ENCODE data around the gene WNK2.
"Not testable (repeated sequence)": the region's sequence is repeated elsewhere in the genome, so short reads cannot be mapped to it uniquely, and the experiment has no call there.

WNK2 gene

GRCh38 chr9:93235300-93235960 lies 51.5 kb downstream of the WNK2 start:
- peak in 9 of 58 donors; percentile 2 to 42 (median 19) for DNase-seq

- DNase-seq, result no peak
Observed at GRCh38 chr9:93236541-93237206, 52.7 kb downstream of the WNK2 start.

- DNase-seq, result no peak
Observed at GRCh38 chr9:93237540-93237939, 53.6 kb downstream of the WNK2 start.

- DNase-seq, result no peak
Observed at GRCh38 chr9:93238953-93239925, 55.3 kb downstream of the WNK2 start.

GRCh38 chr9:93240891-93241334 lies 57.0 kb downstream of the WNK2 start:
- peak in 2 of 58 donors; percentile 15 to 35 for DNase-seq

- no peak for DNase-seq
Observed at GRCh38 chr9:93243112-93243511, 59.2 kb downstream of the WNK2 start.

GRCh38 chr9:93244101-93244500 lies 60.2 kb downstream of the WNK2 start:
- no peak for DNase-seq

- DNase-seq, result no peak
Observed at GRCh38 chr9:93244510-93245436, 60.8 kb downstream of the WNK2 start.

GRCh38 chr9:93245437-93245970 lies 61.6 kb downstream of the WNK2 start:
- DNase-seq, result no peak

GRCh38 chr9:93246111-93246510 lies 62.2 kb downstream of the WNK2 start:
- no peak for DNase-seq

- DNase-seq, result no peak
Observed at GRCh38 chr9:93246526-93246925, 62.6 kb downstream of the WNK2 start.

GRCh38 chr9:93247099-93247865 lies 63.3 kb downstream of the WNK2 start:
- no peak for DNase-seq

- no peak for DNase-seq
Observed at GRCh38 chr9:93247892-93248291, 64.0 kb downstream of the WNK2 start.

- DNase-seq, result no peak
Observed at GRCh38 chr9:93248386-93249040, 64.6 kb downstream of the WNK2 start.

GRCh38 chr9:93250185-93250584 lies 66.2 kb downstream of the WNK2 start:
- no peak for DNase-seq

- DNase-seq, result not testable (repeated sequence)
Observed at GRCh38 chr9:93251309-93251708, 67.4 kb downstream of the WNK2 start.

GRCh38 chr9:93252116-93252780 lies 68.3 kb downstream of the WNK2 start:
- no peak for DNase-seq

- DNase-seq, result no peak
Observed at GRCh38 chr9:93252781-93253530, 69.0 kb downstream of the WNK2 start.

Measured in anterior cingulate cortex (tissue), 58 donors.